DND-41 (cell line): Measurements from ENCODE around the gene ITPR1.

Experiments
- ATAC-seq: fragments of 200-7000 bp; cut with Tn5 transposase; 3 replicates; pipeline ENCODE4 v1.9.1; 2021; ENCODE audit warnings: low read depth; ENCODE audit not compliant: insufficient read depth
- DNase-seq: peaks from one replicate; pipeline ENCODE4 v3.0.0-alpha.2; 2020
- H2AFZ ChIP-seq: 2 replicates; pipeline ENCODE4 v1.6.0; 2012; ENCODE audit warnings: low read depth, low read length
- H3K27ac ChIP-seq: 2 replicates; pipeline ENCODE4 v1.5.1; 2012; ENCODE audit warnings: low read length, inconsistent platforms
- H3K27me3 ChIP-seq: fragments of 200-600 bp; sonication (generic); 2 replicates; pipeline ENCODE4 v1.6.0; 2012; ENCODE audit warnings: low read length, mild to moderate bottlenecking, inconsistent platforms; ENCODE audit not compliant: insufficient read depth, poor library complexity
- H3K36me3 ChIP-seq: 2 replicates; pipeline ENCODE4 v1.5.1; 2012; ENCODE audit warnings: low read length, inconsistent platforms; ENCODE audit not compliant: insufficient read depth
- H3K4me1 ChIP-seq: 2 replicates; pipeline ENCODE4 v1.5.1; 2012; ENCODE audit warnings: mild to moderate bottlenecking, low read length; ENCODE audit not compliant: insufficient read depth
- H3K4me2 ChIP-seq: 2 replicates; pipeline ENCODE4 v1.6.0; 2012; ENCODE audit warnings: mild to moderate bottlenecking, moderate library complexity, low read length, inconsistent platforms; ENCODE audit not compliant: insufficient read depth
- H3K4me3 ChIP-seq, 2 experiments: fragments of 200-600 bp in 1 of 2; shearing (Covaris generic) in 1 of 2; 2 replicates each; pipeline ENCODE4 v1.5.1; 2012 to 2016; ENCODE audit warnings: inconsistent platforms in 2 of 2, low read length in 2 of 2, mild to moderate bottlenecking in 2 of 2, low read depth in 1 of 2, moderate library complexity in 1 of 2
- H3K79me2 ChIP-seq: 2 replicates; pipeline ENCODE4 v1.6.0; 2012; ENCODE audit warnings: low read length, inconsistent platforms; ENCODE audit not compliant: insufficient read depth
- H3K9ac ChIP-seq: 2 replicates; pipeline ENCODE4 v1.6.0; 2012; ENCODE audit warnings: low read depth, mild to moderate bottlenecking, inconsistent platforms, low read length, moderate library complexity
- H3K9me3 ChIP-seq: 2 replicates; pipeline ENCODE4 v1.5.1; 2012; ENCODE audit warnings: low read length, moderate library complexity, mild to moderate bottlenecking, inconsistent platforms; ENCODE audit not compliant: insufficient read depth, severe bottlenecking
- H4K20me1 ChIP-seq: 2 replicates; pipeline ENCODE4 v1.6.0; 2012; ENCODE audit warnings: low read length; ENCODE audit not compliant: insufficient read depth
- EZH2 ChIP-seq: IDR thresholded peaks from 3 replicates; pipeline ENCODE4 v1.6.1; 2012; ENCODE audit warnings: borderline replicate concordance, low read depth, mild to moderate bottlenecking, moderate library complexity, low read length, inconsistent platforms; ENCODE audit not compliant: severe bottlenecking
- TF ChIP-seq, protein P1 (sequence below): IDR thresholded peaks from 2 replicates; pipeline ENCODE4 v1.5.1; 2012; ENCODE audit warnings: borderline replicate concordance, low read length, moderate library complexity, mild to moderate bottlenecking; ENCODE audit not compliant: poor library complexity, severe bottlenecking; ENCODE audit errors: extremely low read depth

Gene ITPR1

DNA sequence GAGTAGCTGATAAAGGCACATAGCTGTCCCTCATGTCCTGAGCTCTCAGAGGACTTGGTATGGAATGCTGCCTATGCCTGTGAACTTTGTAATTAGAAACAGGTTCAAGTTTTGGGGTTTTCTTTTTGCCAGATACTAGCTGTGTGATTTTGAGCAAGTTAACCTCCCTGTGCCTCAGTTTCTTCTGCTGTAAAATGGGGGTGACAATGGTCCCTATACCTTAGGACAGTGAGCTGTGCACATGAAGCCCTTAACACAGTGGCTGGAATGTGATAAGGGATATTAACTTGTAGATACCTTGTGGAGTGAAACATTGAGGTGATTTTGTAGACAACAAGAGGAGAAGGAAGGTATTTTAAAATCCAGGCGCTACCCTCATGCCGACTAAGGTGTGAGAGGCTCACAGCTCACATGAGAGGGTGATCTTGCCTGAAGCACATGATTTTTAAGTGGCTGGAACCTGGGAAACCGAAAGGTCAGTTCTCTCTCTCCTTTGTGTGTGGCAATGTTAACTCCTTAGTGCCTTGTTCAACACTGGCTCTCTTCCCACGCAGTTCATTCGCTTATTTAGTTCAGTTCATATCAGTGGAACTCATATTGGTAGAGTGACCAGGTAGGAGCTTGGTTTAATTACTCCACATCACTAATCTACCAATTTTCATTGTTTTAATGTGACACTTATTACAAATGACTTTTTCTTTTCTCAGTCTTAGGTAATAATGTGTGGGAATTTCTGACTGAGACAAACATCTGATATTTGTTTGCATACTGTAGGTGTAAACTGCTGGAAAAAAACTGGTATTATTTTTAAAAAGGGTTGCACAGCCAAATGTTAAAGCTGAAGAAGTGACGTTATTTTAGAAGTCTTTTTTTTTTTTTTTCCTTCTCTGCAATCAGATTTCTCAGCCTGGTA, 236.2 kb downstream of the ITPR1 start:
- Histone ChIP-seq H4K20me1 (no peaks in the 10 kb centered on the region), H3K4me2 (no peak overlapping the region), H2AFZ (no peak overlapping the region), H3K4me3 (no peak overlapping the region), H3K36me3 (no peaks in the 10 kb centered on the region), H3K27ac (0 out of 2 replicates have a peak overlapping the region, but pooled peaks have one; percentile 13), H3K79me2 (no peaks in the 10 kb centered on the region), H3K4me1 (peaks cover 8% of the 10 kb centered on the region; the same call in 1 of the 2 replicates), H3K27me3 (no peaks in the 10 kb centered on the region), H3K9me3 (no peaks in the 10 kb centered on the region), H3K9ac (no peak overlapping the region)
- ATAC-seq (no peak), DNase-seq (no peak)
- no peak for TF ChIP-seq EZH2
- TF ChIP-seq, protein P1, sequence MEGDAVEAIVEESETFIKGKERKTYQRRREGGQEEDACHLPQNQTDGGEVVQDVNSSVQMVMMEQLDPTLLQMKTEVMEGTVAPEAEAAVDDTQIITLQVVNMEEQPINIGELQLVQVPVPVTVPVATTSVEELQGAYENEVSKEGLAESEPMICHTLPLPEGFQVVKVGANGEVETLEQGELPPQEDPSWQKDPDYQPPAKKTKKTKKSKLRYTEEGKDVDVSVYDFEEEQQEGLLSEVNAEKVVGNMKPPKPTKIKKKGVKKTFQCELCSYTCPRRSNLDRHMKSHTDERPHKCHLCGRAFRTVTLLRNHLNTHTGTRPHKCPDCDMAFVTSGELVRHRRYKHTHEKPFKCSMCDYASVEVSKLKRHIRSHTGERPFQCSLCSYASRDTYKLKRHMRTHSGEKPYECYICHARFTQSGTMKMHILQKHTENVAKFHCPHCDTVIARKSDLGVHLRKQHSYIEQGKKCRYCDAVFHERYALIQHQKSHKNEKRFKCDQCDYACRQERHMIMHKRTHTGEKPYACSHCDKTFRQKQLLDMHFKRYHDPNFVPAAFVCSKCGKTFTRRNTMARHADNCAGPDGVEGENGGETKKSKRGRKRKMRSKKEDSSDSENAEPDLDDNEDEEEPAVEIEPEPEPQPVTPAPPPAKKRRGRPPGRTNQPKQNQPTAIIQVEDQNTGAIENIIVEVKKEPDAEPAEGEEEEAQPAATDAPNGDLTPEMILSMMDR: no peak

DNA sequence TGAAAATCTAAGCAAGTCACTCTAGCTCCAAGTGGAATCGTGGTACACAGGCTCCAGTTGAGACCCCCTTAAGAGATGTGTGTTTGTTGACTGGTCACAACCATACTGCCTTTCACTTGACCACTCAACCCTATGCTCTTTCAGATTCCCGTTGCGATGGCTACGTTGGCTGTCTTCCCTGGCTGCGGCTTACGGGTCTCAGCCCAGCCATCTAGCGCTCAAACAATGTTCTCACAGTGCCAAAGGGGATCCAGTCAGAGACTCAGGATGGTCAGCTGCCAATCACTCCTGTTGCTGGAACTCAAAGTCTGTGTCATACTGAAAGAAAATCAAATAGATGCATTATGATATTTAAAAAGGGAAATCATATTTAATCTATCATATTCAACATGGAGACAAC, 237.6 kb downstream of the ITPR1 start:
- no peaks in the 10 kb centered on the region for H3K9me3 ChIP-seq
- no peak overlapping the region for H3K4me2 ChIP-seq
- TF ChIP-seq, protein P1: no peak
- peaks cover 8% of the 10 kb centered on the region; the same call in 1 of the 2 replicates for H3K4me1 ChIP-seq
- no peak overlapping the region for H3K27ac ChIP-seq
- no peaks in the 10 kb centered on the region for H3K27me3 ChIP-seq
- H4K20me1 ChIP-seq: no peaks in the 10 kb centered on the region
- no peak overlapping the region for H3K9ac ChIP-seq
- H3K36me3 ChIP-seq: no peaks in the 10 kb centered on the region
- no peak overlapping the region for H2AFZ ChIP-seq
- DNase-seq: no peak
- no peaks in the 10 kb centered on the region for H3K79me2 ChIP-seq
- H3K4me3 ChIP-seq: no peak overlapping the region
- no peak for ATAC-seq

DNA sequence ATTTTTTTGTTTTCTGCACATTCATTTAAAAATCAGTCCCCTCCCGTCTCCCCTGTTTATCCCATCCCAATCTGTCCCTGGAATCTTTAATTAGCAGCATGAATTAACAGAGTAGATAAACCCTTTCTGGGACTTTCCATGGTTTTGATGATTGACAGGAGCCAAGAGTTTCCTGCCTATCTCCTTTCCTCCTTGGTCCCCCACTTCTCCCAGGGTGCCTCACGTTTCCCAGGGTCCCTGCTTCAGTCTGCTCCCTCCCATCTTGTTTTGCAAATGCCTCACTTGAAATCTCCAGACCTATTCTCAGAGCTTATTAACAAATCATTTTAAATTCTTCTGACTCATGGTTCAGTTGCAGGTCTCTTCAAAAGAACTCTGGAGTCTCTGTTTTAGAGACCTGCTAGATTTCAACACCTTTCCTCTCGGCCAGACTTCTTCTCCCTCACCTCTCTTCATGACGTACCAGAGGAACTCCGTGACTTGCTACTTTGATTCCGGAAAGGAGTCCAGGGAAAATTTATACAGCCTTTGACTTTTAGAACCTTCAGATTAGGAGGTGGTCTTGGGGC, 238.5 kb downstream of the ITPR1 start:
- Histone ChIP-seq H3K9me3 (no peaks in the 10 kb centered on the region), H4K20me1 (no peaks in the 10 kb centered on the region), H3K9ac (no peak overlapping the region), H3K27me3 (no peaks in the 10 kb centered on the region), H3K36me3 (no peaks in the 10 kb centered on the region), H3K4me1 (peaks cover 16% of the 10 kb centered on the region), H3K4me2 (no peak overlapping the region), H2AFZ (no peak overlapping the region), H3K79me2 (no peaks in the 10 kb centered on the region), H3K27ac (no peak overlapping the region), H3K4me3 (no peak overlapping the region)
- ATAC-seq (no peak), DNase-seq (no peak)
- no peak for TF ChIP-seq EZH2
- TF ChIP-seq, protein P1: no peak
